ENCODE measurements around the gene MAP3K20. TPM values are rescaled to one million over a fixed set of nuclear protein-coding genes. Genes with fewer than 3 reads are reported as not detected.

Gene MAP3K20
- total RNA-seq, 1 donor from 2014 or later: 466 TPM

- peaks cover 17% of the 10 kb centered on the region for H3K36me3 ChIP-seq
- intact Hi-C loops (cut with micrococcal nuclease): no loop called here
- TF ChIP-seq CTCF (IDR thresholded peaks at IDR 0.05; ENCODE audit: borderline replicate concordance): no peak
- H3K9me3 ChIP-seq (replicated peaks): no peaks in the 10 kb centered on the region
- no peak overlapping the region for H3K4me3 ChIP-seq
- peaks cover 12% of the 10 kb centered on the region for H3K4me1 ChIP-seq
- H3K27me3 ChIP-seq (ENCODE audit: low read depth): no peaks in the 10 kb centered on the region
- DNase-seq: no peak
- peak overlapping the region; percentile 28 for H3K27ac ChIP-seq (replicated peaks)
Observed at GRCh38 chr2:173231465-173231864, 155.8 kb downstream of the MAP3K20 start.

DNA sequence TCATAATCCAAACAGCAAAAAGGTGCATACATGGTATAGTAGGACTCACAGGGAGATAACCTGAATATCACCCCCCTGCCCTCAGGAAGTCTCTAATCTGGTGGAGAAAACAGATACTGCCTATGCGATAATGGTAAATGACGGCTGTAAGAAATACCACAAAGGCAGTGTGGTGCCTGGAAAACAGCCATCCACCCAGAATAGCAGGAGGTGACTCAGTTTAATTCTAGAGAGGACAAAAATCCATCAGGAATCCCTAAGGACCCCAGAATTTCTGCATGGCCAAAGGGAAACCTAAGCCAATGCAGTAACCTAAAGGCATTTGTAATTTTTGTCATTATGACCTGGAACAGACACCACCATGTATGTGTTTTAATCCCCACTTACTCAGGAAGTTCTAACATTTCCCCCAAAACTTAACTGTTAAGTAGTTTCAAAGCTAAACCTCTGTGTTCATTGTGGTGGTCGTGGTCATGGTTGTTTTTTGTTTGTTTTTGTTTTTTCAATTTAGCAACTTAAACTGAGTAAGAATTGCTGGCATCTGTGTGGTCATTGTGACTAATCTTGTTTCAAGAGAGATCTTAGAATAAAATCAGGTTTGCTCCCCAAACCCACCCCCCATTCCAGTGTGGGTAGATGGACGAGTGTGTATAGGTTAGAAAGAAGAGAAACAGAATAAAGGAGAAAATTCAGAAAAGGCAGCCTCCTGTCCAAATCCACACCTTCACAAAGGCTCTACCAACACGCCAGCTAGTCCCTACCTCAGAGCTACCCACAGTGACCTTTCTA is 157.5 kb downstream of the MAP3K20 start:
- H3K4me1 ChIP-seq: peaks cover 12% of the 10 kb centered on the region
- no peak overlapping the region for H3K4me3 ChIP-seq
- H3K27ac ChIP-seq (replicated peaks): no peak overlapping the region
- H3K27me3 ChIP-seq (ENCODE audit: low read depth): no peaks in the 10 kb centered on the region
- no peak for TF ChIP-seq CTCF (IDR thresholded peaks at IDR 0.05; ENCODE audit: borderline replicate concordance)
- peaks cover 18% of the 10 kb centered on the region for H3K36me3 ChIP-seq
- intact Hi-C loops (cut with micrococcal nuclease): no loop called here
- H3K9me3 ChIP-seq (replicated peaks): no peaks in the 10 kb centered on the region
- no peak for DNase-seq

- peaks cover 6% of the 10 kb centered on the region for H3K4me1 ChIP-seq
- H3K36me3 ChIP-seq: peaks cover 38% of the 10 kb centered on the region
- TF ChIP-seq CTCF (IDR thresholded peaks at IDR 0.05; ENCODE audit: borderline replicate concordance): no peak
- no peak overlapping the region for H3K27ac ChIP-seq (replicated peaks)
- intact Hi-C loops (cut with micrococcal nuclease): no loop called here
- DNase-seq: no peak
- H3K4me3 ChIP-seq: no peak overlapping the region
- H3K9me3 ChIP-seq (replicated peaks): no peaks in the 10 kb centered on the region
- no peaks in the 10 kb centered on the region for H3K27me3 ChIP-seq (ENCODE audit: low read depth)
Observed at GRCh38 chr2:173235947-173236803, 160.5 kb downstream of the MAP3K20 start.

- intact Hi-C loops (cut with micrococcal nuclease): no loop called here
- H3K36me3 ChIP-seq: peaks cover 25% of the 10 kb centered on the region
- no peak overlapping the region for H3K27ac ChIP-seq (replicated peaks)
- no peak for TF ChIP-seq CTCF (IDR thresholded peaks at IDR 0.05; ENCODE audit: borderline replicate concordance)
- no peaks in the 10 kb centered on the region for H3K9me3 ChIP-seq (replicated peaks)
- no peak for DNase-seq
- no peaks in the 10 kb centered on the region for H3K27me3 ChIP-seq (ENCODE audit: low read depth)
- H3K4me1 ChIP-seq: no peaks in the 10 kb centered on the region
- H3K4me3 ChIP-seq: no peak overlapping the region
Observed at GRCh38 chr2:173238385-173238784, 162.7 kb downstream of the MAP3K20 start.

GRCh38 chr2:173238831-173239230 is 163.2 kb downstream of the MAP3K20 start:
- DNase-seq: no peak
- Histone ChIP-seq H3K9me3 (replicated peaks) (no peaks in the 10 kb centered on the region), H3K4me1 (no peaks in the 10 kb centered on the region), H3K36me3 (peaks cover 21% of the 10 kb centered on the region), H3K4me3 (no peak overlapping the region), H3K27ac (replicated peaks) (no peak overlapping the region), H3K27me3 (ENCODE audit: low read depth) (no peaks in the 10 kb centered on the region)
- intact Hi-C loops (cut with micrococcal nuclease): no loop called here
- TF ChIP-seq CTCF (IDR thresholded peaks at IDR 0.05; ENCODE audit: borderline replicate concordance): no peak
